GM12865 (cell line): ENCODE measurements around the gene SLC1A1.
A peak's percentile ranks its signal among the peaks of the same experiment; 100 is the strongest.

Experiments
- DNase-seq: peaks from one replicate; pipeline ENCODE4 v3.0.0; 2010; ENCODE audit warnings: low read depth
- H3K4me3 ChIP-seq: 2 replicates; pipeline ENCODE4 v1.5.1; 2011; ENCODE audit warnings: mild to moderate bottlenecking, low read depth, low read length, control low read depth
- CTCF ChIP-seq: IDR thresholded peaks from 2 replicates; pipeline ENCODE4 v1.5.1; 2011; ENCODE audit warnings: low read length, control low read depth, low read depth, inconsistent platforms; ENCODE audit not compliant: insufficient read depth; ENCODE audit errors: missing control alignments

SLC1A1 gene

GRCh38 chr9:4502444-4502843 lies 12.2 kb downstream of the SLC1A1 start:
- TF ChIP-seq CTCF: no peak
- DNase-seq: no peak
- no peak overlapping the region for H3K4me3 ChIP-seq

- no peak for TF ChIP-seq CTCF
- no peak overlapping the region for H3K4me3 ChIP-seq
- DNase-seq: no peak
These were observed 12.8 kb downstream of the SLC1A1 start for GRCh38 chr9:4503103-4503502.

- TF ChIP-seq CTCF: no peak
- no peak overlapping the region for H3K4me3 ChIP-seq
- DNase-seq: no peak
These were observed 14.0 kb downstream of the SLC1A1 start for GRCh38 chr9:4504250-4504649.

- H3K4me3 ChIP-seq: no peak overlapping the region
- peak; percentile 16 for DNase-seq
- no peak for TF ChIP-seq CTCF
These were observed 16.2 kb downstream of the SLC1A1 start for GRCh38 chr9:4506490-4506889.

GRCh38 chr9:4507306-4508130 lies 17.2 kb downstream of the SLC1A1 start:
- H3K4me3 ChIP-seq: no peak overlapping the region
- no peak for TF ChIP-seq CTCF
- DNase-seq: no peak

GRCh38 chr9:4508246-4508906 lies 18.1 kb downstream of the SLC1A1 start:
- TF ChIP-seq CTCF: no peak
- no peak overlapping the region for H3K4me3 ChIP-seq
- no peak for DNase-seq
